NCI-H1105 treated with DMSO at 0.1 percent for 48 hours (cell line): Measurements from ENCODE around the gene CPTP.
"Not testable (repeated sequence)": the region's sequence is repeated elsewhere in the genome, so short reads cannot be mapped to it uniquely, and the experiment has no call there.

ENCODE experiments used
- DNase-seq: peaks from one replicate; lab custom pipeline; 2025; lab: John Stamatoyannopoulos, UW

The CPTP gene

DNA sequence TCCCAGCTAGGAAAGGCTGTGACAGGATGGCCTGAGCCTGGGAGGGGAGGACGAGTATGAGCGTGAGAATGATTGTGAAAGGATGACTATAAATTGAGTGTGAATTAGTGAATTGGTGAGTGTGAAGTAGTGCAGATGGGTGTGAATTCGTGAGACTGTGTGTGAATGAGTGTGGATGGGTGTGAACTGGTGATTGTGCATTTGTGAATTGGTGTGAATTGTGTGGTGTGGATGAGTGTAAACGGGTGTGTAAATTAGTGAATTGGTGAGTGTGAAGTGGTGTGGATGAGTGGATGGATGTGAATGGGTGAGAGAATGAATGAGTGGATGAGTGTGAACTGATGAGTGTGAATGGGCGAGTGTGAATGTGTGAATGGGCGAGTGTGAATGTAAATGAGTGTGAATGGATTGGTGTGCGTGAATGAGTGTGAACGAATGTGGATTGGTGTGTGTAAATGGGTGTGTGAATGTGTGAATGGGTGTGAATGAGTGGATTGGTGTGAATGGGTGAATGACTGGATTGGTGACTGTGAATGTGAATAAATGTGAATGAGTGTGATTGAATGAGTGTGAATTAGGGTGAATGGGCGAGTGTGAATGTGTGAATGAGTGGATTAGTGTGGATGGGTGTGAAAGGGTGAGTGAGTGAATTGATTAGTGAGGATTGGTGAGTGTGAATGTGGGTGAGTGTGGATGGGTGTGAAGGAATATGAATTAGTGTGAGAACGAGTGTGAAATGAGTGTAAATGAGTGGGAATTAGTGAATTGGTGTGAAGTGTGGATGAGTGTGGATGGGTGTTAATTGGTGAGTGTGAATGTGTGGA, 41.5 kb downstream of the CPTP start:
- DNase-seq, result no peak

DNA sequence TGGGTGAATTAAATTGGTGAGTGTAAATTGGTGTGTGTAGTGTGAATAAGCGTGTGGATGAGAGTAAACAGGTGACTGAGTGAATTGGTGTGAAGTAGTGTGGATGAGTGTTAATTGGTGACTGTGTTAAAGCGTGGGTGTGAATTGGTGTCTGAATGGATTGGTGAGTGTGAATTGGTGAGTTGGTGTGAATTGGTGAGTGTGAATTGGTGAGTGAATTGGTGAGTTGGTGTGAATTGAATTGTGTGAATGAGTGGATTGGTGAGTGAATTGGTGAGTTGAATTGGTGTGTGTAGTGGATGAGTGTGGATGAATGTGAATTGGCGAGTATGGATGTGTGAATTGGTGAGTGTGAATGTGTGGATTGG, 42.1 kb downstream of the CPTP start:
- DNase-seq, result no peak

DNA sequence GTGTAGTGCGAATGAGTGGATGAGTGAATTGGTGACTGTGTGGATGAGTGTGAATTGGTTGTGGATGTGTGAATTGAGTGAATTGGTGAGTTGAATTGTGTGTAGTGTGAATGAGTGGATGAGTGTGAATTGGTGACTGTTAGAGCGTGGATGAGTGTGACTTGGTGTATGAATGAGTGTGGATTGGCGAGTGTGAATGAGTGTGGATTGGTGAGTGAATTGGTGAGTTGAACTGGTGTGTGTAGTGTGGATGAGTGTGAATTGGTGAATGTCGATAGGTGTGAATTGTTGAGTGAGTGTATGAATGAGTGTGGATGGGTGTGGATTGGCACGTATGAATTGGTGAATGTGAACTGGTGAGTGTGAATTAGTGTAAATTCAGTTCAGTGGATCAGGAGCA, 42.7 kb downstream of the CPTP start:
- DNase-seq, result no peak

DNA sequence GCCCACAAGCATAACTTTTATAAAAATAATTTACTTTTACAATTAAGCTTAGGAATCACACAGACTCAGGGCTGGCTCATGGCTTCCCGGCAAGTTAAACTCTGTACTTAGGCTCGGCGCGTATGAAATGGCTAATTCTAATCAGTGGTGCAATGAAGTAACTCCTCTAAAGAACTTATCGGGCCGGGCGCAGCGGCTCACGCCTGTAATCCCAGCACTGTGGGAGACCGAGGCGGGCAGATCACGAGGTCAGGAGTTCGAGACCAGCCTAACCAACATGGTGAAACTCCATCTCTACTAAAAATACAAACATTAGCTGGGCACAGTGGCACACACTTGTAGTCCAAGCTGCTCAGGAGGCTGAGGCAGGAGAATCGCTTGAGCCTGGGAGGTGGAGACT, 45.5 kb downstream of the CPTP start:
- DNase-seq, result not testable (repeated sequence)

DNA sequence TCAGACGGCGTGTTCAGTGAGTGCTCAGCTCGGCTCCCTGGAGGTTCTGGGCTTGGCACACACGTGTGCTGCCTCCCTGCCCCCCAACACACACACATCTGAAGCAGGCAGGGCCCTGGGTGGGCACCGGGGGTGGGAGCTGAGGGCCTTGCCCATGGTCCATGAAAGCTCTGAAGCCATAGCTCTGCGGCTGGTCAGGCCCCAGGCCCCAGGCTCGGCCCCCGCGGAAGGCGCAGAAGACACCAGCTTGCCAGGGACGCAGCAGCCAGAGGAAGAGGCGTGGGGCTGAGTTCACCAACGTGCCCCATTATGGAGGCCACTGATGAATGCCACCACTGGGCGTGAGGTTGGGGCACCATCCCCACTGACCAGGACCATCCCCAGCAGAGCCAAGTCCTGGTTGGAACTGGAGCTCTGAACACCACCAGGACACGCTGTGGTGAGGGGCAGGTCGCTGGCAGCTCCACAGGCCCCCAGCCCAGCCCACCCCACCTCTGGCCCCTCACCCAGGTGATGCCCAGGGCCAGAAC, 46.2 kb downstream of the CPTP start:
- no peak for DNase-seq

DNA sequence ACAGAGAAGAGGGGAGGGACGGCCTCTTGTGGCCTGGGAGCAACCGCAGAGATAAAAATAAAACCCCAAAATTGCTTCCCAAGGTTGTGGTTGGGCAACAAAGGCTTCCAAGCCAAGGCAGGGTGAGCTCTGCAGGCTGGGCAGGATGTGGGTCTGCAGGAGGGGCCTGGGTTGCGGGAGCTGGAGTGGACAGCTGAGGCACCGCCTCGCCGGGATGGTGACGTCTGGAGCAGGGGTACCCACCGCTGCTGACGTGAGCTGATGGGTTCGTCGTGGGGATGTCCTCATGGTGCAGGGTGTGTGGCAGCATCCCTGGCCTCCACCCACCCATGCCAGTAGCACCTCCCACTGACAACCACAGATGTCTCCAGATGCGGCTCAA, 46.8 kb downstream of the CPTP start:
- DNase-seq, result no peak

DNA sequence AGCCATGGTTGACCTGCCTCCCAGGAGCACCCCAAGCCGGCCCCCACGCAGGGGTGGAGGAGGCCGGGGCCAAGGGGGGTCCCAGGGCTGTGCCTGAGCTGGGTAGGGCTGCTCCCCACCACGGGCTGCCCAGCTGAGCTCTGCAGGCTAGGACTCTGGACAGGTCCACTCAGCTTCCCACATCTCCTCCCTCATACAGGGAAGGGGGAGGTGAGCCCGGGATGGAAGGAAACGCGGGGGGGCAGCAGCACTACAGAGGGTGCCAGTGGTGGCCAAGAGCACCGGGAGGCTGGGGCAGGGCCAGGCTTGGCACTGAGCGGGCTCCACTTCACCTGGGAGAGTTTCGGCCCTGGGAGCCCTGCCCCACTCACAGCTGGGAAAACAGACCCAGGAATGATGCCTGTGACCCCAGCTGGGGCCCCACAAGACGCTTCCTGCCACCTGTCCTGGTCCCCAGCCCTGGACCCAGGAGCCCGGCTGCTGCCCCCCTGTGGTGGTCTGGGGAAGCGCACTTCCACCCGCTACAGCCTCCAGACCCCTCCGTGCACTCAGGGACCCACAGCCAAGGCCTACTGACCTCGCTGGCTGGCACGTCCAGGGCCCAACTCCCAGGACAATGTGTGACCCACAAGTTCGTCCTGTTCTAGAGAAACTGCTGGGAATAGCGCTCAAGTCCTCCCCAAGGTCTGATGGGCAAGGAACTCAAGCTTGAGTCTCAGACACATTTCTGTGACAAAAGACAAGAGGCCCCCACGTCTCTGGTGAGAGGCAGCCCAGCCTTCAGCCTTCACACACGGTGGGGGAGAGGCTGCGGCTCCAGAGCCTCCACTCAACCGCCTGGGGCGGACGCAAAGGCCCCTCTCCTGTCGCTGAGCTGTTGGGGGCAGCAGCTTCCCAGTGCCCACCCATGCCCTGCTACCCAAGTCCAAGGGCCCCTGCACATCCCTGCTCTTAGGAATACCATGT, 47.4 kb downstream of the CPTP start:
- peak; percentile 34 for DNase-seq

DNA sequence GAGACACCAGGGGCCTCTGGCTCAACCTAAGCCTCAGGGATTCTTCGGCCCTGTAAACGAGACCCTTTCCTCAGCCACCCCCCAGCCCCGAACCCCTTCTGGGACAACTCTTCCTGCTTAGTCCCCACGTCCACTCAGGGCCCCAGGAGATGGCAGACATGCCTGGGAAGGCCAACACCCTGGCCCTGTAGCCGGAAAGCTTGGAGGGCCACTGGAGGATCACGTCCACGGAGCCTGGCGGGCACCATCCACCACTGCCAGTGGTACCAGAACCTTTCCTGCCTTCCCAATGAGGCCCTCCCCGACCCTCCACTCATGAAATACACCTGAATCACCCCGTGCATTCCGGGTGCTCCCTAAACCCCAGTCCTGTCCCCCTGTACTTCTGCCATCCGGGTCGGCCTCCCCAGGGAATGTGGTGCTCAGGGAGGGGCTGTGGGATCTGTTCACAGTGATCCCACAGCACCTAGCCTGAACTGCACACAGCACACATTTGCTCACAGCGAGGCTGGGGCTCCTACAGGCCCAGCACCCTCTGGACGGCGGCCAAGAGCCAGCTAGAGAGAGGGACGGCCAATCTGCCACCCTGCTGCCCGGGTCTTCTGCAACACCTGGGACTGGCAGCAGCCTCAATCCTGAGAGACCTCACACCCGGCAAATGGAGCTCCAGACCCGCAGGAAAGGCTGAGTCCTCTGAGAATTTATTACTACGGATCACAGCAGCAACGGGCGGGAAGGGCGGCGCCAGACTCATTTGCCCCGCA, 48.6 kb downstream of the CPTP start:
- no peak for DNase-seq

DNA sequence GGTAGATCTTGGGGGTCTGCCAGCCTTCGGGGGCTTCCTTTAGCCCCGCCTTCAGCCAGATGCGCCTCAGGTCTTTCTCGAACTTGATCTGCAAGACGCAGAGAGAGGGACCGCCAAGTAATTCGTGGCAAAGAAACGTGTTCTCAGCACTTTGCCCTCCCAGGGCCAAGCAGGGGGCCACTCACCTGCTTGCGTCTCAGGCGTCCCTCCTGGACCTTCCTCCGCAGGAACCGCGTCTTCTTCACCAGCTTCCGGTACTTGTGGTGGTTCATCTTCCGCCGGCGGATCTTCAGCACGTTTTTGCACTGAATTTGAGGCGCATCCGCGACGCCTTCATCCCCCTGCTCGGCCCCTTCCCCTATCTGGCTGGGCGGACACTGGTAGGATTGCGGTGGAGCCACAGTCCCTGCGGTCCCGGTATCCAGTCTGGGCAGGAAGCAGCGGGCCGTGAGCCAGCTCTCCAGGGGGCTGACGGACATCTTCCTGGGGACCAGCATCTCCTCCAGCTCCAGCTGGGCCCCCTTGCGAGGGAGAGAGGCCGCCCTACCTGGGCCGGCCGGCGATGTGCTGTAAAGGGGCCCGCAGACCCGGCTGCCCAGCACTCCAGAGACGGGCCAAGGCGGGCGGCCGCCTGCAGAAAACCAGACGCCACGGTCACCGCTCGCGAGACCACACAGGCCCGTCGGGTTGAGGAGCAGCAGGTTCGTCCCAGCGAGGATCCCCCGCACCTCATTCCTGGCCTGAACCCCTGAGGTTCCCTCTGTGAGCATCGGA, 49.4 kb downstream of the CPTP start:
- no peak for DNase-seq

DNA sequence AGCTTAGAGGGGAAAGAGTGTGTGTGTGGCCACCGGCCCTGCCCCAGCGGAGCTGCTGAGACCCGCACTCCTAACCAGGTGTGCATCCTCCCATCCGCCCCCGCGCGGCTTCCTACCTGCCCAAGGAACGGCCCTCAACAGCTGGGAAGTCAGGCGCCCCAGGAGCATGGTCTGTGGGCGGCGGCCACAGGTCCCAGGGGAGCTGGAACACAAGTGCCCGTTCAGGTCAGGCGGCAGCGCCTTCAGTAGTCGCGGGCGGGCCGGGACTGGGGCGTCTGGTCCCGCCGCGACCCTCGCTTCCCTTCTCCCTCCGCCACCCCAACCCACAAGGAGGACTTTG, 50.0 kb downstream of the CPTP start:
- DNase-seq, result no peak

DNA sequence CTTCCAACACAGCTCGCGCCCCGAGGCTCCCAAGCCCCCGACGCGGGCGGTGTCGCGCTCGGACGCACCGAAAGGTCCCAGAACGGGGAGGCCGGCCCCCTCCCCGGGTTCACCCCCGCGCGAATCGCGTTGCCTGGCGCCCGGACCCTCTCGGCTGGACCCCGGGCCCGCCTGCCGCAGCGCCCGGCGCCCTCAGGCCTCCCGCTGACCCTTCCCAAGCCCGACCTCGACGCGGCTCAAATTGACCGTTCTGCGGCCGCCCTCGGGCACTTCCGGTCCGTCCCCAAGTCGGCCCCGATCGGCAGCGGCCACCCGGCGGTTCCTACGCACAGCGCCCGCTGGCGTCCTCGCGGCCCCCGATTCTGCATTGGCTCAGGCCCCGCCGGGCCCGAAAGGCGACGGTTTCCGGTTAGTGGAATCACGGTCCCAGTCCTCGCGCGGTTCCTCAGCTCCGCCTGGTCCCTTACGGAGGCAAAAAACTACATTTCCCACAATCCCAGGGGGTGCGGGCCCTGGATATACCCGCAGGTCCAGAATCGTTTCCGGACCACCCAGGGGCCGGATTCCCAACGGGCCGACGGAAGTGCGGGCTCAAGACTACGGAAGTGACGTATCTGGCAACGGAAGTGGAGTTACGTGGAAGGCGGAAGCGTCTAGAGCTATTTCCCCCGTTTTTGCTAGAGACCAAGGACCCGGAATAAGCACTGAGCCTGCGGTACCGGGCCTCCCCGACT, 50.5 kb downstream of the CPTP start, which contains the start of gene AURKAIP1:
Gene AURKAIP1 (minus strand): TSS at position 279 of the 734 bp plus-strand sequence. CDS start 451 bp downstream, outside the sequence.
- peak; percentile 99 for DNase-seq

DNA sequence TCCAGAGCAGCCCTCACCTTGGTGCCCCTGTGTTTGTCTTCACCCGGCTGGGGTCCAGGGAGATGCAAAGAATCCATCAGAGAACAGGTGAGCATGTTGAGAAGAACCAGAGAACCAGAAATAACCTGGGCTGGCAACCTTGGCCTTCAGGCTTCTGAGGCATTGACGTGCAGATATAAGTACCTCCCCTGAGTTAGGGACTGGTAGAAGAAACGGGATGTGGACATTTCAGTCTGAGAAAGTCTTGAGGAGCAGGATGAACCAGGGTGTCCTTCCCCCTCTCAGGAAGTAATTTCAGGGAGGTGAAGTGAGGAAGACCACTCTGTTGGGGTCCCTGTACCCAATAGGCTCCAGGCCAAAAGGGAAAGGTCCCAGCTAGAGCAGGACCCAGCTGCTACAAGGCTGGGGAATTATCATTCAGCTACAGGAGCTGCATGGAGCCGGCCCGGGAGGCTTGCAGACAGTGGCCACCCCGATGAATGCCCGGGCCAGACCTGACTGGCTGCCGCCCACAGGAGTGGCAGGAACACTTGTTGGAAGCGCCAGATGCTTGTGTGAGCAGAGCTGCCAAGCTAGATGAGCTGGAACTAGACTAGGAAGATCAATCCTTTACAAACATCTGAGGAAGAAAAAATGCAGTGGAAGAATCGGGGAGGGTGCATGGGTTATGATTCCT, 52.1 kb downstream of the CPTP start:
- no peak for DNase-seq

DNA sequence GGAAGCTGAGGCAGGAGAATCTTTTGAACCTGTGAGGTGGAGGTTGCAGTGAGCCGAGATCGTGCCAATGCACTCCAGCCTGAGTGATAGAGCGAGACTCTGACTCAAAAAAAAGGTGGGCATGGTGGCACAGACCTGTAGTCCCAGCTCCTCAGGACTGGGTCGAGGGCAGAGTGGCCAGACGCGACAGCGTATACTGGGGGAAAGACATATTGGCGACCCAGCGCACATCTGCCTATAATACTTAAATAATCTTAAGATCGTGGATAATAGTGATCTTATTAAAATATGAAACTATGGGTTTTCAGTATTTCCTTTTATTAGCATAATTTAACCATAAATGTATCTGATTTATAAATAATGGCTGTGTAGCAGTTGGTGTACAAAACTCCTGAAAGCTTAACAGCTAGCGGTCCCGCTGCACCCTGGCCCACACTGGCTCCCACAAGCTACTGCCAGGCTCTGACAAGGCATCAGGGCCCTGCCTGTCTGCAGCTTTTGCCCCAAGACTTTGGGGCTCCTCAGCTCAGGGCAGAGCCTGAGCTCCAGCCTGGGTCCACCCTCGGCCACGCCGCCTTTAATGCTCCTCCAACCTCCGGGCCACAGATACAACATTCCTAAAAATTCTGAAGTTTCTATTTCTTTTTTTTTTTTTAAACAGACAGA, 53.1 kb downstream of the CPTP start:
- no peak for DNase-seq
